GM13976 (cell line): ENCODE results near the gene LIMK2.
"Not testable (repeated sequence)": the region's sequence is repeated elsewhere in the genome, so short reads cannot be mapped to it uniquely, and the experiment has no call there.

ENCODE experiments used
- DNase-seq: peaks from one replicate; pipeline ENCODE4 v3.0.0; 2012; ENCODE audit warnings: low spot score
- in situ Hi-C: fragments of 300-500 bp; cut with MboI; formaldehyde crosslinking; loops from one replicate; pipeline ENCODE4 v1.12.0; 2022; ENCODE audit warnings: low sequenced_read_pairs, mixed read lengths, inconsistent platforms; ENCODE audit not compliant: unreplicated experiment
- TF ChIP-seq, protein P1 (sequence below): IDR thresholded peaks from 2 replicates; pipeline ENCODE4 v1.5.1; 2012; ENCODE audit warnings: borderline replicate concordance, mild to moderate bottlenecking; ENCODE audit not compliant: insufficient read depth; ENCODE audit errors: extremely low read depth, missing control alignments, control extremely low read depth

The LIMK2 gene

DNA sequence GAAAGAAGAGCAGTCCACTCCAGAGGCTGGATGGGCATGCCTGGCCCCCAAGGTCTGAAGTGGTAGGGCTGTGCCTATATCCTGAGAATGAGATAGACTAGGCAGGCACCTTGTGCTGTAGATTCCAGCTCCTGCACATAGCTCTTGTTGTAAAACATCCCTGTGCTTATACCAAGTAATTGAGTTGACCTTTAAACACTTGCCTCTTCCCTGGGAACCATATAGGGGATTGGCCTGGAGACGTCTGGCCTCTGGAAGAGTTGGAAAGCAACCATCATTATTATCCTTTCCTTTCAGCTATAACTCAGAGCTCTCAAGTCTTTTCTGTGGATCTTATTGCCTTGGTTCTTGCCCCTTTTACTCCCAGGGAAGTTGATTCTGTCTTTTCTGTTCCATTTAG lies 15.1 kb downstream of the LIMK2 start:
- in situ Hi-C loops = no loop called here
- no peak for DNase-seq
- TF ChIP-seq, protein P1, sequence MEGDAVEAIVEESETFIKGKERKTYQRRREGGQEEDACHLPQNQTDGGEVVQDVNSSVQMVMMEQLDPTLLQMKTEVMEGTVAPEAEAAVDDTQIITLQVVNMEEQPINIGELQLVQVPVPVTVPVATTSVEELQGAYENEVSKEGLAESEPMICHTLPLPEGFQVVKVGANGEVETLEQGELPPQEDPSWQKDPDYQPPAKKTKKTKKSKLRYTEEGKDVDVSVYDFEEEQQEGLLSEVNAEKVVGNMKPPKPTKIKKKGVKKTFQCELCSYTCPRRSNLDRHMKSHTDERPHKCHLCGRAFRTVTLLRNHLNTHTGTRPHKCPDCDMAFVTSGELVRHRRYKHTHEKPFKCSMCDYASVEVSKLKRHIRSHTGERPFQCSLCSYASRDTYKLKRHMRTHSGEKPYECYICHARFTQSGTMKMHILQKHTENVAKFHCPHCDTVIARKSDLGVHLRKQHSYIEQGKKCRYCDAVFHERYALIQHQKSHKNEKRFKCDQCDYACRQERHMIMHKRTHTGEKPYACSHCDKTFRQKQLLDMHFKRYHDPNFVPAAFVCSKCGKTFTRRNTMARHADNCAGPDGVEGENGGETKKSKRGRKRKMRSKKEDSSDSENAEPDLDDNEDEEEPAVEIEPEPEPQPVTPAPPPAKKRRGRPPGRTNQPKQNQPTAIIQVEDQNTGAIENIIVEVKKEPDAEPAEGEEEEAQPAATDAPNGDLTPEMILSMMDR = no peak

DNA sequence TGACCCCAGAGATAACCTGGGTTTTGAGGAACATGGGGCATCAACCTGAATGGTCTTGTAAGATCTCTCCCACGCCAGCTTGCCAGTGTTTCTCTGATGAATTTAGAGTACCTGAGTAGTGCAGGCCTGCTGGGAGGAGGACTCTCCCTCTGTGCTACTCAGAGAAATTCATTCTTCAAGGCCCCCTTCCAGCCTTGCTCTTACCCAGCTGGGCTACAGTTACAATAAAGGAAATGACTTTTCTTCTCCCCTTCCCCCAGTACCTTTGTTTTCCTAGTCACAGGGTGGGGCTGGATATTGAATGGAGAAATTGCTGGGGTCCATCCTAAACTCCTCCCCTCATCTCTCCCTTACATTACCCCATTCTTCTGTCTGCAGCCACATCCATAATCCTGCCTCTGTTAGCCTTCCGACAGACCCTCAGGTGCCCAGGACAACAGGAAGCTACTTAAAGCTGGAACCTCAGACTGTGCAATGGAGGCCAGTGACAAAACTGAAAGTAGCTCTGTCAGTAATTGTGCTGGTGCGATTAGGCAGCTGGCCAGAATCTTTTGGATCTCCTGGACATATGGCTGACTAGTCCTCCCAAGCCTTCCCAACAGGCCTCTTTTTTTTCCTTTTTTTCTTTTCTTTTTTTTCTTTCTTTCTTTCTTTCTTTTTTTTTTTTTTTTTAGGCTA lies 17.4 kb downstream of the LIMK2 start:
- DNase-seq = no peak
- TF ChIP-seq, protein P1 = no peak
- in situ Hi-C loops = no loop called here

DNA sequence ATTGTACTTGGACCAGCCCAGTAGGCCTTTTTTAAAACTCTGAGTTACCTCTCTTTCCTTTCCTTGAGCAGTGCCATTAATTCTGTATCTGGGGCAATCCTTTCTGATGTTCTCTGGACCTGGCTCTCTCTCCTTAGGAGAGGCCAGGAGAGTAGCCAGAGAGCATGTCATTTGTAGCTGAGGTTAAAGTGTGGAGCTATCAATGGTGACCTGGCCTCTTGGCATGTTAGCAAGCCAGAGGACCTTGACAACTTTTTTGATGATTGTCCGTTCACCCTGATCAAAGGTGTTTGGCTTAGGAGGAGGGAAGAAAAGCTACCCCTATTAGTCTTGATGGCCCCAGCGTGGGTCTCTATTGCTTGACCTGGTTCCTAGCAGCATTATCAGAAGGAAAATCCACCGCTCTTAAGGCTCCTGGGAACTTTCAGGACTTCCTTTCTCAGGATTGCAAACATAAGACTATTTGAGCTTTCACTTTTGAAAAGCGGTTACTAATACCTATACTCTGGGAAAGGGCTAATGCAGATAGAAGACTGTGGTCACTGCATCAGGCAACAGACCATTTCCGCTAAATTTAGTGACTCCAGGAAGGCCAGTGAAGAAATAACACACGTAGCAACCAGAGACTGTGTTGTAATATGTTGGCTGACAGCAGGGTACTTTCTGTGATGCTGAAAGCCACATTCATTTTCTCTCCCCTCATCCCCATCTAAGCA lies 18.2 kb downstream of the LIMK2 start:
- in situ Hi-C loops = no loop called here
- DNase-seq = peak; percentile 44
- TF ChIP-seq, protein P1 = no peak

DNA sequence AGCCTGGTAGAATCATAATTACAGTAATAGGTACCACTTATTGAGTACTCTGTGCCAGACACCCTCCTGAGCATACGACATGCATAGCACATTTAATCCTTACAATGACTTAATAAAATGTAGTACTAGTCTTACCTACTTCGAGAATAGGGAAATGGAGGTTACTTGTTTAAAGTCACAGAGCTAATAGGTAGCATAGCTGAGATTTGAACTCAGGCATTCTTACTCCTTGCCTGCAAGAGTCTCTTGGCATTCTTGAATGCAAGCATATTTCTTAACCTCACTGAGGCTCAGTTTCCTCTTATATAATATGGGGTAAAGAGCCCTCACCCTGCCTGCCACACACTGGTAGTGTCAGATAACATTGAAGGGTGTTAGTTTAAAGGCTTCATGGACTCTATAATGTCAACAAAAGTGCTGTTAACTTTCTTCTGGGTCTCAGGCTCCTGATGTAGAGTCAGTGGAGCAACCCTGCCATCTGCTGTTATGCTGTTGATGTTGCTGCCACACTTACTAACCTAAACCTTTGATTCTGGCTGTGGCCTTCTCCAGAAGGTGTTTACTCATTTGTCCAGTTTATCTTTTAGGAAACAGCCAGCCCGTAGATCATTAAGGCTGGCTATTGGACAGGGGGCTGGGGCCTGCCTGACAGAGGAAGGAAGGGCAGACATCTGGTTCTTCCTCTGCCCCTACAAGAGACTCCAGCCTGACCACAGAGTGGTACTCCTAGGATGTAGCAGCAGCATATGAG lies 18.9 kb downstream of the LIMK2 start:
- peak; percentile 53 for DNase-seq
- in situ Hi-C loops = no loop called here
- TF ChIP-seq, protein P1 = peak; percentile 69

DNA sequence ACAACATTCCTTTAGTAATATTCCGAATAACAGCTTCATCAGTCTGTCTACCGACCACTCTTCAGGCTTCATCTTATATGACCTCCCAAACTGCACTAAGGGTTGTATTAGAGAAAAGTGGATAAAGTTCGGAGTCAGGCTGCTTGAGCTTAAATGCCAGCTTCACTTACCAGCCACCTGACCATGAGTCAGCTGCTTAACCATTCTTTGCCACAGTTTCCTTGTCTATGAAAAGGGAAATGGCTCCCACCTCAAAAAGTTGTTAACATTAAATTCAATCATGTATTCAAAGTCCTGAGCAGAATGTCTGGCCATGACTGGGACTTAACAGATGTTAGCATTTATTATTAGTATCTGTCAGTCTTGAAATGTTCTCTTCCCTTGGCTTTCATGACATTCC lies 20.9 kb downstream of the LIMK2 start:
- no peak for DNase-seq
- in situ Hi-C loops = no loop called here
- TF ChIP-seq, protein P1 = no peak

DNA sequence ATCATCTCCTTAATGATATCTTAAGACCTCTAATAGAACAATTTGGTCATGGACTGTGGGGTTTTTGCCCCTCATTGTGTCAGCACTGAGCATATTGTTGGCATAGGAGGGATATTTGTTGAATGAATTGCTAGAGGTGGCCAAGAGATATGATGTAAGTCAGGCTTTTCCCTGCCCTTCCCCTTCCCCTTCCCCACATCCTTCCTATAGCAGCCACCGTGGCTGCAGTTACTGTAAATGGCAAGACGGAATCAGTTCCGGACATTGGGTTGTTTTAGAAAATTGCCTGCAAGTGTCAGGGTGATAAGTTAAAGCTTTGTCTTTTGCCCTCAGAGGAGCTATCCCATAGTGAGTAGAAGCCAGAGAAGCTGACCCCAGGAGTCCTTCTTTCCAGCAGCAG lies 23.0 kb downstream of the LIMK2 start:
- no peak for DNase-seq
- in situ Hi-C loops = no loop called here
- TF ChIP-seq, protein P1 = no peak

DNA sequence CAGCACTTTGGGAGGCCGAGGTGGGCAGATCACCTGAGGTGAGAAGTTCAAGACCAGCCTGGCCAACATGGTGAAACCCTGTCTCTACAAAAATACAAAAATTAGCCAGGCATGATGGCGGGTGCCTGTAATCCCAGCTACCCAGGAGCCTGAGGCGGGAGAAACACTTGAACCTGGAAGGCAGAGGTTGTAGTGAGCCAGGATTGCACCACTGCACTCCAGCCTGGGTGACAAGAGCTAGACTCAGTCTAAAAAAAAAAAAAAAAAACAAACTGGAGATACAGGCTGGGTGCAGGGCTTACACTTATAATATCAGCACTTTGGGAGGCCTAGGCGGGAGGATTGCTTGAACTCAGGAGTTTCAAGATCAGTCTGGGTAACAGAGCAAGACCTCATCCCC lies 23.9 kb downstream of the LIMK2 start:
- in situ Hi-C loops, DNase-seq: not testable (repeated sequence)
